Aorta (tissue), 4 donors: ENCODE results near the gene ZNF816. TPM values are rescaled to one million over a fixed set of nuclear protein-coding genes. Genes with fewer than 3 reads are reported as not detected.

Experiments
- polyA plus RNA-seq, 2 donors: library from polyadenylated mRNA; stranded (reverse); fragments of 200-250 nt; gene quantifications; one replicate each; pipeline ENCODE4 v1.2.3, GENCODE V29; 2013
- total RNA-seq, 2 donors: library from RNA; stranded (reverse); fragmentation: NEBNext Ultra II Directional; extraction: Animal tissue kit (Norgen Biotek cat#: 25700); gene quantifications; one replicate each; pipeline ENCODE4 v1.2.1, GENCODE V29; 2021
- donor health status: healthy with polysubstance abuse.
- donor health status: Bipolar disorder and iron deficiency.
- donor health status: DM: no; HTN: no; CAD: no.
- donor health status: DM: yes; HTN: yes; CAD: no.

ZNF816 gene
- total and polyA plus RNA-seq, 4 donors = 4.5 to 11.4 (median 5.1) TPM

Other genes with a start within 250 kb of the ZNF816 start
- gene ZNF611, start 227.8 kb downstream of the ZNF816 start, total RNA-seq = 10 to 100 TPM; 20.9 to 28.5 TPM
- gene ZNF611, start 227.8 kb downstream of the ZNF816 start, polyA plus RNA-seq = 1 to 10 TPM; 1.5 to 2.7 TPM
- gene ZNF600, start 176.1 kb downstream of the ZNF816 start, total RNA-seq = 10 to 100 TPM; 12.6 to 14.4 TPM
- gene ZNF600, start 176.1 kb downstream of the ZNF816 start, polyA plus RNA-seq = 10 to 100 TPM in 1 of 2 donors, 1 to 10 TPM in 1; 1.1 to 14.8 TPM
- gene ZNF28, start 141.2 kb downstream of the ZNF816 start, total RNA-seq = 10 to 100 TPM; 11.9 to 14.0 TPM
- gene ZNF28, start 141.2 kb downstream of the ZNF816 start, polyA plus RNA-seq = 1 to 10 TPM; 1.3 to 8.0 TPM
- gene ZNF468, start 105.3 kb downstream of the ZNF816 start, total RNA-seq = 10 to 100 TPM; 10.5 to 13.4 TPM
- 10 to 100 TPM in 1 of 2 donors, 1 to 10 TPM in 1; 7.9 to 12.1 TPM for gene ZNF468, start 105.3 kb downstream of the ZNF816 start, polyA plus RNA-seq
- gene ZNF320, start 65.2 kb downstream of the ZNF816 start, total RNA-seq = 10 to 100 TPM in 1 of 2 donors, 1 to 10 TPM in 1; 6.6 to 11.7 TPM
- gene ZNF320, start 65.2 kb downstream of the ZNF816 start, polyA plus RNA-seq = 1 to 10 TPM in 1 of 2 donors, not detected in 1; 8.6 TPM
- gene ZNF888, start 39.5 kb downstream of the ZNF816 start, total RNA-seq = 1 to 10 TPM; 4.2 to 5.0 TPM
- gene ZNF888, start 39.5 kb downstream of the ZNF816 start, polyA plus RNA-seq = 1 to 10 TPM; 1.1 to 1.5 TPM
- not detected for gene ERVV-1, start 51.0 kb upstream of the ZNF816 start, total RNA-seq
- not detected for gene ERVV-1, start 51.0 kb upstream of the ZNF816 start, polyA plus RNA-seq
- gene ERVV-2, start 81.9 kb upstream of the ZNF816 start, total RNA-seq = not detected
- gene ERVV-2, start 81.9 kb upstream of the ZNF816 start, polyA plus RNA-seq = not detected
- 10 to 100 TPM; 32.5 to 61.0 TPM for gene ZNF160, start 140.5 kb upstream of the ZNF816 start, total RNA-seq
- 10 to 100 TPM in 1 of 2 donors, 1 to 10 TPM in 1; 4.6 to 19.5 TPM for gene ZNF160, start 140.5 kb upstream of the ZNF816 start, polyA plus RNA-seq
- gene ZNF415, start 170.0 kb upstream of the ZNF816 start, total RNA-seq = 10 to 100 TPM in 1 of 2 donors, 1 to 10 TPM in 1; 8.8 to 10.3 TPM
- gene ZNF415, start 170.0 kb upstream of the ZNF816 start, polyA plus RNA-seq = 1 to 10 TPM; 5.0 to 9.0 TPM
- 10 to 100 TPM; 14.2 to 19.8 TPM for gene ZNF347, start 196.2 kb upstream of the ZNF816 start, total RNA-seq
- 1 to 10 TPM; 2.0 to 3.6 TPM for gene ZNF347, start 196.2 kb upstream of the ZNF816 start, polyA plus RNA-seq
- 1 to 10 TPM; 4.4 to 9.2 TPM for gene ZNF665, start 230.5 kb upstream of the ZNF816 start, total RNA-seq
- 1 to 10 TPM in 1 of 2 donors, under 1 TPM in 1; 0.38 to 5.4 TPM for gene ZNF665, start 230.5 kb upstream of the ZNF816 start, polyA plus RNA-seq